Astrocyte (in vitro differentiated cells and primary cell): ENCODE data around the gene GPX8. TPM values are rescaled to one million over a fixed set of nuclear protein-coding genes. Genes with fewer than 3 reads are reported as not detected.

Source experiments
- DNase-seq: peaks from one replicate; pipeline ENCODE4 v3.0.0-alpha.2; 2010; ENCODE audit warnings: low read depth
- FAIRE-seq: peaks from 2 replicates; lab custom pipeline; 2011; peaks lifted over from hg19 to GRCh38; lab: Jason Lieb, UNC
- H2AFZ ChIP-seq: 2 replicates; pipeline ENCODE4 v1.6.0; 2012; ENCODE audit warnings: low read depth, low read length, inconsistent platforms
- H3K27ac ChIP-seq: 2 replicates; pipeline ENCODE4 v1.5.1; 2011; ENCODE audit warnings: low read depth, low read length, inconsistent platforms
- H3K27me3 ChIP-seq: 2 replicates; pipeline ENCODE4 v1.6.0; 2011; ENCODE audit warnings: low read length, inconsistent platforms; ENCODE audit not compliant: insufficient read depth
- H3K36me3 ChIP-seq: 2 replicates; pipeline ENCODE4 v1.5.1; 2011; ENCODE audit warnings: low read length, inconsistent platforms; ENCODE audit not compliant: insufficient read depth
- H3K4me1 ChIP-seq: 2 replicates; pipeline ENCODE4 v1.5.1; 2011; ENCODE audit warnings: low read length, inconsistent platforms; ENCODE audit not compliant: insufficient read depth
- H3K4me2 ChIP-seq: 2 replicates; pipeline ENCODE4 v1.6.0; 2012; ENCODE audit warnings: low read length, inconsistent platforms
- H3K4me3 ChIP-seq: 2 replicates; pipeline ENCODE4 v1.5.1; 2011; ENCODE audit warnings: low read depth, mild to moderate bottlenecking, low read length, inconsistent platforms; ENCODE audit not compliant: insufficient read depth
- H3K79me2 ChIP-seq: 2 replicates; pipeline ENCODE4 v1.6.0; 2012; ENCODE audit warnings: mild to moderate bottlenecking, low read length, inconsistent platforms; ENCODE audit not compliant: insufficient read depth
- H3K9ac ChIP-seq: 2 replicates; pipeline ENCODE4 v1.6.0; 2012; ENCODE audit warnings: mild to moderate bottlenecking, low read length, inconsistent platforms
- H3K9me3 ChIP-seq: 2 replicates; pipeline ENCODE4 v1.5.1; 2012; ENCODE audit warnings: low read depth, mild to moderate bottlenecking, low read length, inconsistent platforms; ENCODE audit not compliant: insufficient read depth
- H4K20me1 ChIP-seq: 2 replicates; pipeline ENCODE4 v1.6.0; 2012; ENCODE audit warnings: low read length, inconsistent platforms; ENCODE audit not compliant: insufficient read depth
- H3K27ac Mint-ChIP-seq: one replicate; pipeline ENCODE4 v1.8.0; 2021; ENCODE audit warnings: mild to moderate bottlenecking, mixed read lengths; ENCODE audit not compliant: unreplicated experiment
- H3K27me3 Mint-ChIP-seq: one replicate; pipeline ENCODE4 v1.8.0; 2021; ENCODE audit warnings: low read depth, mixed read lengths; ENCODE audit not compliant: unreplicated experiment
- H3K36me3 Mint-ChIP-seq: one replicate; pipeline ENCODE4 v1.8.0; 2021; ENCODE audit warnings: low read depth, mixed read lengths; ENCODE audit not compliant: unreplicated experiment
- H3K4me1 Mint-ChIP-seq: one replicate; pipeline ENCODE4 v1.8.0; 2021; ENCODE audit warnings: low read depth, mixed read lengths; ENCODE audit not compliant: unreplicated experiment
- H3K4me3 Mint-ChIP-seq: one replicate; pipeline ENCODE4 v1.8.0; 2021; ENCODE audit warnings: mild to moderate bottlenecking, moderate library complexity, mixed read lengths; ENCODE audit not compliant: unreplicated experiment
- H3K9me3 Mint-ChIP-seq: one replicate; pipeline ENCODE4 v1.8.0; 2021; ENCODE audit warnings: mild to moderate bottlenecking, mixed read lengths; ENCODE audit not compliant: unreplicated experiment
- EZH2 ChIP-seq: IDR thresholded peaks from 2 replicates; pipeline ENCODE4 v1.6.1; 2012; ENCODE audit warnings: mild to moderate bottlenecking, low read length, inconsistent platforms; ENCODE audit not compliant: insufficient read depth
- total RNA-seq: library from RNA; stranded (reverse); gene quantifications from 2 replicates; pipeline ENCODE4 v1.2.1, GENCODE V29; 2021
- TF ChIP-seq, protein P1 (sequence below): IDR thresholded peaks from 2 replicates; pipeline ENCODE4 v1.5.1; 2011; ENCODE audit warnings: low read depth, mild to moderate bottlenecking, inconsistent platforms, low read length, moderate library complexity; ENCODE audit not compliant: insufficient read depth

Gene GPX8
- total RNA-seq, 1 donor from 2014 or later, result 144 TPM

DNA sequence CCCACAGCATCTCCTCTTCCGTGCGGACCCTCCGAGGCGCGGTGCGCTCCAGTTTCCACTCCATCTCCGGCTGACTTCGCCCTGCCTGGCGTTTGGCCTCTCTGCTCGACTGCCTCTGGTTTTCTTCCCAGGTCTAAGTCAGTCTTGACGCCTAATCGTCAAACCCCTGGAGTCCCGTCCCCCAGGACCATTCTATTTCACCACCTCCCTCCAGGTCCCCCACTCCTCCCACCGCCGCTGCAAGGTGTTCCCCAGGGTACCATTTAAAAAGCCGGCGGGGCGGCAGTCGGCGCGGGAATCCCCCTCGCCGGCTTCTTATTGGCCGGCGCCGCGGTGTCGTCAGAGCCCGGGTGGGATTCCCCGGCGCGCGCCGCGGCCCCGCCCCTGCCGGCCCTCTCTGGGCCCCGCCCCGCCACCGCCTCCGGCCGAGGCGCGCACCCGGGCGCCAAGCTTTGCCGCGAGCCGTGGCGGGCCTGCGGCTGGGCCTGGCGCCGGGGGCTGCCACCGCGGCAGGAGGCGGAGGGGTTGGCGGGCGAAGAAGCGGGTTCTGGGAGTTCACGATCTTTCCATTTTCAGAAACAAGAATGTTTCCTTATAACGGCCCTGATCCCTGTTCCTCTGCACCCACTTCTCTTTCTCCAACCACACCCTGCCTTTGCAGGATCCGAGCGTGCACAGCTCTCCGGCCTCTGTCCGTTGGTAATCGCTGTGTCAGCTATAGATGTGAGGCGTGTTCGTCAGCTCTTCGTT is 13.1 kb downstream of the GPX8 start, which contains the start of gene CDC20B:
Gene CDC20B, minus strand, starts transcription at position 241 of the 750 bp plus-strand sequence. Its CDS starts 177 bp downstream, at position 64.
- Histone ChIP-seq H3K4me2 (peak within 1 kb of the TSS; percentile 94), H3K27ac (no peak within 1 kb of the TSS), H3K36me3 (no peaks in the 10 kb centered on the region), H3K4me1 (peaks cover 20% of the 10 kb centered on the region), H3K4me3 (peak within 1 kb of the TSS; percentile 63), H3K9me3 (no peaks in the 10 kb centered on the region), H3K9ac (peak within 1 kb of the TSS; percentile 44), H3K27me3 (peaks cover 46% of the 10 kb centered on the region), H2AFZ (peak within 1 kb of the TSS; percentile 84), H4K20me1 (no peaks in the 10 kb centered on the region), H3K79me2 (no peaks in the 10 kb centered on the region)
- FAIRE-seq (no peak), DNase-seq (peak; percentile 45)
- peaks cover 2% of the 10 kb centered on the region for H3K9me3 Mint-ChIP-seq
- TF ChIP-seq EZH2, result no peak
- TF ChIP-seq, protein P1, sequence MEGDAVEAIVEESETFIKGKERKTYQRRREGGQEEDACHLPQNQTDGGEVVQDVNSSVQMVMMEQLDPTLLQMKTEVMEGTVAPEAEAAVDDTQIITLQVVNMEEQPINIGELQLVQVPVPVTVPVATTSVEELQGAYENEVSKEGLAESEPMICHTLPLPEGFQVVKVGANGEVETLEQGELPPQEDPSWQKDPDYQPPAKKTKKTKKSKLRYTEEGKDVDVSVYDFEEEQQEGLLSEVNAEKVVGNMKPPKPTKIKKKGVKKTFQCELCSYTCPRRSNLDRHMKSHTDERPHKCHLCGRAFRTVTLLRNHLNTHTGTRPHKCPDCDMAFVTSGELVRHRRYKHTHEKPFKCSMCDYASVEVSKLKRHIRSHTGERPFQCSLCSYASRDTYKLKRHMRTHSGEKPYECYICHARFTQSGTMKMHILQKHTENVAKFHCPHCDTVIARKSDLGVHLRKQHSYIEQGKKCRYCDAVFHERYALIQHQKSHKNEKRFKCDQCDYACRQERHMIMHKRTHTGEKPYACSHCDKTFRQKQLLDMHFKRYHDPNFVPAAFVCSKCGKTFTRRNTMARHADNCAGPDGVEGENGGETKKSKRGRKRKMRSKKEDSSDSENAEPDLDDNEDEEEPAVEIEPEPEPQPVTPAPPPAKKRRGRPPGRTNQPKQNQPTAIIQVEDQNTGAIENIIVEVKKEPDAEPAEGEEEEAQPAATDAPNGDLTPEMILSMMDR, result no peak
- peak within 1 kb of the TSS; percentile 63 for H3K27ac Mint-ChIP-seq
- H3K36me3 Mint-ChIP-seq, result no peaks in the 10 kb centered on the region
- H3K27me3 Mint-ChIP-seq, result peaks cover 35% of the 10 kb centered on the region
- peaks cover 6% of the 10 kb centered on the region for H3K4me1 Mint-ChIP-seq
- H3K4me3 Mint-ChIP-seq, result peak within 1 kb of the TSS; percentile 85

DNA sequence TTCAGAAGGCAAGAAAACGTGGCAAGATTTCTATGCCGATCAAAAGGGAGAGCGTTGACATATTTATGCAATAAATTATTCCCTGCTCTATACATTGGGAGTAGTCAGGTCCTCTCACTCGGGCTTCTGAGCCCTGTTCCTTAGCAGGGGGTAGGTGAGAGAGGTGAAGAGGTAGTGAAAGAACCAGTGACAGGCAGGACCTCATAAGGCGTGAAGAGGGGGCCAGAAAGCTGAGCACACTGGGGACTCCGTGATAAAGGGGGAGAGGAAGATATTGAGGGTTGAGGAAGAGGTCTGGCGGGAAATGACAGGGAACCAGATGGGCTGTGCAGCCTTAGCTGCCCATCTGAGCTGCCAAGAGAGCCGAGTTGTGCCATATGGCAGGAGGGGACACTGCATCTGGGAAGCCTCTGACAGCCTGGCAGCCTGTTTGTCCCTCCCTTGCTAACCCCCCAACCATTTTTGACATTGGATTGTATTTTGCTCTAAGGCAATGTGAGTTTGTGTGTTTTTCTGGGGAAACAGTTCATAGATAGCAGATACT is 13.8 kb downstream of the GPX8 start:
- Histone ChIP-seq H3K4me1 (peaks cover 20% of the 10 kb centered on the region), H3K4me2 (peak overlapping the region; percentile 94), H2AFZ (peak overlapping the region; percentile 84), H3K27me3 (peaks cover 52% of the 10 kb centered on the region), H4K20me1 (no peaks in the 10 kb centered on the region), H3K27ac (no peak overlapping the region), H3K9me3 (no peaks in the 10 kb centered on the region), H3K9ac (peak overlapping the region; percentile 37), H3K79me2 (no peaks in the 10 kb centered on the region), H3K36me3 (no peaks in the 10 kb centered on the region), H3K4me3 (peak overlapping the region; percentile 60)
- Mint-ChIP-seq H3K36me3 (no peaks in the 10 kb centered on the region), H3K4me1 (peaks cover 6% of the 10 kb centered on the region), H3K27ac (peak overlapping the region; percentile 63), H3K27me3 (peaks cover 39% of the 10 kb centered on the region), H3K4me3 (peak overlapping the region; percentile 84), H3K9me3 (peaks cover 2% of the 10 kb centered on the region)
- FAIRE-seq (no peak), DNase-seq (no peak)
- TF ChIP-seq, protein P1, result no peak
- TF ChIP-seq EZH2, result no peak
